Fibroblast of pulmonary artery (primary cell): Measurements from ENCODE around the gene COL25A1.
A peak's percentile ranks its signal among the peaks of the same experiment; 100 is the strongest.

Experiments
- DNase-seq: peaks from one replicate; pipeline ENCODE4 v3.0.0-alpha.2; 2010; ENCODE audit warnings: low read depth
- H3K4me3 ChIP-seq: replicated peaks from 2 replicates; pipeline ENCODE4 v1.5.1; 2011; ENCODE audit warnings: low read depth, mild to moderate bottlenecking, control low read depth, low read length, moderate library complexity
- CTCF ChIP-seq: IDR thresholded peaks from 2 replicates; pipeline ENCODE4 v1.5.1; 2011; ENCODE audit warnings: mild to moderate bottlenecking, control low read depth, low read length, inconsistent platforms; ENCODE audit errors: missing control alignments

COL25A1 gene

GRCh38 chr4:108861334-108861733, 441.1 kb downstream of the COL25A1 start:
- H3K4me3 ChIP-seq: no peak overlapping the region
- DNase-seq: peak; percentile 31
- TF ChIP-seq CTCF: no peak

GRCh38 chr4:108854786-108855185, 447.7 kb downstream of the COL25A1 start:
- H3K4me3 ChIP-seq: no peak overlapping the region
- no peak for TF ChIP-seq CTCF
- no peak for DNase-seq

GRCh38 chr4:108852691-108853090, 449.8 kb downstream of the COL25A1 start:
- DNase-seq: no peak
- H3K4me3 ChIP-seq: no peak overlapping the region
- no peak for TF ChIP-seq CTCF

- no peak for TF ChIP-seq CTCF
- no peak for DNase-seq
- no peak overlapping the region for H3K4me3 ChIP-seq
Measured at GRCh38 chr4:108851366-108851765, 451.1 kb downstream of the COL25A1 start.

GRCh38 chr4:108850219-108850649, 452.2 kb downstream of the COL25A1 start:
- DNase-seq: no peak
- no peak for TF ChIP-seq CTCF
- no peak overlapping the region for H3K4me3 ChIP-seq

- H3K4me3 ChIP-seq: no peak overlapping the region
- DNase-seq: peak; percentile 30
- no peak for TF ChIP-seq CTCF
Measured at GRCh38 chr4:108849611-108850168, 452.8 kb downstream of the COL25A1 start.

- DNase-seq: no peak
- TF ChIP-seq CTCF: no peak
- no peak overlapping the region for H3K4me3 ChIP-seq
Measured at GRCh38 chr4:108846568-108846967, 455.9 kb downstream of the COL25A1 start.
